ENCODE data around the gene ENTPD6.
"Not testable (repeated sequence)": the region's sequence is repeated elsewhere in the genome, so short reads cannot be mapped to it uniquely, and the experiment has no call there.

Gene ENTPD6

GRCh38 chr20:25259358-25259757 lies 63.8 kb downstream of the ENTPD6 start:
- no peak for DNase-seq

- DNase-seq = no peak
Observed at GRCh38 chr20:25259788-25260254, 64.3 kb downstream of the ENTPD6 start.

- not testable (repeated sequence) for DNase-seq
Observed at GRCh38 chr20:25260770-25261437, 65.4 kb downstream of the ENTPD6 start.

DNA sequence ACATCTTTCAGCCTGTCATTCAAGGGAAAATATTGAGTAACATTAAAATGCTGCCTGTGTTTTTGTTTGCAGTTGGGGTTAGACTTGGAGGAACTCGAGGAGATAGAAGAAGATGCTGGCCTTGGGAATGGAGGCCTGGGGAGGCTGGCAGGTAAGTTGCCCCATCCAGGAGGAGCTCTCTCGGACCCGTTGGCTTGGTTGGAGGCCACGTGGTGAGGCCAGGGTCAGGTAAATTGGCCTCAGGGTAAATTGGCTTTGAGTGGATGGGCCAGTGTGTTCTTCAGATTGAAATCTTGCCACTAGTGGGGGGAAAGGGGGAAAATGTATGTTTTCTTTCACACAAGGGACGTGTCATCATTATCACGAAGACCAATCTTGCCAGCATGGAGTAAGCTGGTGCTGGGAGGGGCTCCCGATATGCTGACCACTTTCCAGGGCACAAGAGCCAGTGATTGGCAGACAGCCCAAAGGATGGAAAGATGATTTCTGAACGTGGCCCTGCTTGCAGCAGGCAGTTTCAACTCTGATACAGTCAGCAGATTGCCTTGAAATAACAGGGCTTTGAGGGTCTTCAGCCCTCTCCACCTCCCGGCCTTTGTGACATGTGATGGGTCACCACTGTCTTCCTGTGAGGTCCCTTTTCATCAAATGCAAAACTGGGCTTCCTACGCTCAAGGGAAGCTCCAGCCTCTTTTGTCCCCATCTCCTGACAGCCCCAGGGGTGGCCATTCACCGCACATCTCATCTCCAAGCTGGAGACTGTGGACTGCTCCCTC lies 73.7 kb downstream of the ENTPD6 start:
- DNase-seq = no peak

- no peak for DNase-seq
Observed at GRCh38 chr20:25269833-25270170, 74.3 kb downstream of the ENTPD6 start.

DNA sequence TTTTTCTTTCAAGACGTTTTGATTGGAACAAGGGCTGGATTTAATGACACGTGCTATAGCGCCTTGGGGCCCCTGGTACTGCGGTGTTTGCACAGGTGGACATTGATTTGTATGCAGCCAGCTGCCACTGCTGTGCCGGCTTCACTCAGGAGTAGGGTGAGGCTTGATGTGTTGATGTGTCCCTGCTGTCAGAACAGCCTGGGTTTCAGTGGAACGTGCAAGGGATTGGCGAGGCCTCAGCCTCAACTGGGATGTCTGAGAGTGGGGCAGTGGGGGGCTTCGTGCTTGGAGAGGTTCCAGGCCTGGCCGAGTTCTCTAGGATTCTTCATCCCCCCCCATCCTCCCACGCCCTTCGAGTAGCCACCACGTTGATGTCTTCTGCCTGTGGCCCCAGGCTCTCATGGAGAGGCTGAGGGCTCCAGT lies 75.3 kb downstream of the ENTPD6 start:
- DNase-seq = no peak

- no peak for DNase-seq
Observed at GRCh38 chr20:25271486-25272222, 76.1 kb downstream of the ENTPD6 start.

- no peak for DNase-seq
Observed at GRCh38 chr20:25272223-25273000, 76.9 kb downstream of the ENTPD6 start.

GRCh38 chr20:25273046-25273445 lies 77.5 kb downstream of the ENTPD6 start:
- no peak for DNase-seq

- DNase-seq = no peak
Observed at GRCh38 chr20:25273541-25274358, 78.2 kb downstream of the ENTPD6 start.

- no peak for DNase-seq
Observed at GRCh38 chr20:25274481-25274880, 79.0 kb downstream of the ENTPD6 start.

DNA sequence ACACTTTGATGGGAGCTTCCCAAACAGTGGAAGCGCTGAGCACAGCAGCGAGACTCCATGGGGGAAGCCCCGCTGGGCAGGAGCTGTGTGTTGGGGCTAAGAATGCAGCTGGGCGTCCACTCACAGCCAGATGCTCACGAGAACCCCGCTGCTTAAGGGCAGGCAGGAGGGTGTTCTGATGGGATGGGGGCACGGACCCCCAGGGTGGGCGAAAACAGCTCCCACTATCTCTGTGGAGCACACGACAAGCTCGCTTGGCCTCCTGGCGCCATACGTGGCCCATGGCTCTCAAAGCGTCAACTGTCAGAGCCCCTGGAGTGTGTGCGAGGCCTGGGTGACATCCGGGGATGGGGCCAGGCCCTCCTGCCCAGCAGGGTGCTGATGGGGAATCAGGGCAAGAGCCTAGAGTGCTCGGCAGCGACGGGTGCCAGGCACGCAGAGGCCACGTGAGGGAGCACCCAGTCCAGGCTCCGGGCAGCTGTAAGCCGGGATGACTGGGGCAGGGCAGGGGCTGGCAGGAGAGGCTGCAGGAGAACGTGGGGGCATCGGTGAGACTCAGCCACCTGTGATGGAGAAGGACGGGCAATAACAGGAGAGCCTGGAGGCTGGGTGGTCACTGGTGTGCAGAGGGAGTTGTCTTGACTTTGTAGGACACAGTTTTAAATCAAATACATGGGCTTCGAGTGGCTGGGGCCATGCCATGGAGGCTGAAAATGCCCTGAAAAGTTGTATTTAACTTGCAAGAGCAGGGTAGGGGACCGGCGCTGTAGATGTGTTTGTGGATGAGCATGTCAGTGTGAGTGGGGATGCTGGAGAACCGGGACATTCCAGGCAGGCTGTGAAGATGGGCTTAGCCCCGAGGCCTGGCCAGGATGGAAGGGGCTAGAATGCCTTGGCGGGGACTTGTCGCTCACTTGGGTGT lies 79.6 kb downstream of the ENTPD6 start:
- DNase-seq = no peak

DNA sequence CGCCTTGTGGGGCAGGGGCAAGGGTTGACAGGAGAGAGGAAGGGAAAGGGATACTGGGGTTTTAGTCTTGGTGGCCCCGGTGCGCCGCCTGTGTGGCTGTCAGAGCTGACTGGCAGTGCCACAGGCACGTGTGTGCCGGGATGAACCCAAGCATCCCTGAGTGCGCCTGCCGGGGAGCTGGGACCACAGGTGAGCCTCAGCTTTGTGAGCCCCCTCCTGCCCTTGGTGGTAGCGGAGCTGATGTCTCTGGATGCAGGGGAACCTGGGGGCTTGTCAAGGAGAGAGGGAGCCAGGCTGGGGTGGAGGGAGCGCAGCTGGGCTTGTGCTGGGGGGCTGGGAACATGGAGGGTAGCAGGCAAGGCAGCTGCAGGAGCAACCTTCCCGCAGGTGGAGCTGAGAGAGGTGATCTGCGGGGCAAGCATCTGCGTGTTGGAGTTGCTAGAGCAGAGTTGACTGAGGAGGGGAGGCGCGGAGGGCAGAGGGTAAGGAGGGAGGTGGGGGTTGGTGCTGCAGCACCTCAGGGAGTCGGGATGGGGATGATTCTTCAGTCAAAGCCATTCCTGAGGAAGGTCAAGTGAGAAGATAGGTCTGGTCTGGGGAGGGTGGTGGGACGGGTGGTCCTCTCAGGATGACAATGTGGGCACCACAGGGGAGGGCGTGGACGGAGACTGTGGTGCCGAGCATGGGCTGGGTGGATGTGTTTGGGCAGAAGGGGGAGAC lies 80.5 kb downstream of the ENTPD6 start:
- DNase-seq = no peak

All from GOT3 (cell line).